HPDE6-E6E7 (cell line): Measurements from ENCODE around the gene SNAP25.

ENCODE experiments used
- DNase-seq: peaks from one replicate; pipeline ENCODE4 v3.0.0; 2011; ENCODE audit warnings: missing footprints; ENCODE audit errors: extremely low spot score

SNAP25 gene

DNA sequence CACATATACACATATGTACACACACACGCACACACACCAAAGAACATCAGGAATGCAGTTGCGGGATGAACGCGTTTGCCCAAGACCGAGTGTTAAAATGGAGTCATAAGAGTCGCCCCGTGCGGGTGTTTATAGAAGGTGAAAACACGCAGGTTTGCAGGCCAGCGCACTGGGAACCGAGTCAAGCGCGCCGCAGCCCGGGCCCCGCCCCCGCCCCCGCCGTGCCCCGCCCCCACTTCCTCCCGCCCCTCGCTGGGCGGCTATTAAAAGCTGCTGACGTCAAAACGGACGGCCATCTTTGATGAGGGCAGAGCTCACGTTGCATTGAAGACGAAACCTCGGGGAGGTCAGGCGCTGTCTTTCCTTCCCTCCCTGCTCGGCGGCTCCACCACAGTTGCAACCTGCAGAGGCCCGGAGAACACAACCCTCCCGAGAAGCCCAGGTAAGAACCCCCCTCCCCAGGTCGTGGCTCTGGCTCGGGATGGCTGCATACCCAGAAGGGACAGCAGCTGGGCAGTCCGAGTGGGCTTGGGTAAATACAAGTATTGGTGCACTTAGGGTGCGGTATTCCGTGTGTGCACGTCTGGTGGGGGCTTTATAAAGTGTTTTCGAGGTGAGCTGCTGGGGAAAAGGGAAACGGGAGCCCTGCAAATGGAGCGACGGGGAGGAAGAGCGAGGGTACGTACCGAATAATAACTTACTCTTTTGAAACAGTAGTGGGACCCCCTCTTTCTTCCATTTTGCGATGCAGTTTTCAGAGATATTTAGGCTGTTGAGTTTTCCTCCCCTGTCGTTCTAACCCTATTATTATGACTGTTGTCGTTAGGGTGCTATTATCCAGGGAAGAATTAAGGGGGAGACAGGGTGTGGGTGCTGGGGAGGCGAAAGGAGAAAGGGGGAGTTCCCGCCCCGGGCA lies at the start of gene SNAP25:
Gene SNAP25 (plus strand): TSS at position 295 of the 916 bp plus-strand sequence. CDS start 56,662 bp downstream, outside the sequence.
- peak; percentile 77 for DNase-seq

DNA sequence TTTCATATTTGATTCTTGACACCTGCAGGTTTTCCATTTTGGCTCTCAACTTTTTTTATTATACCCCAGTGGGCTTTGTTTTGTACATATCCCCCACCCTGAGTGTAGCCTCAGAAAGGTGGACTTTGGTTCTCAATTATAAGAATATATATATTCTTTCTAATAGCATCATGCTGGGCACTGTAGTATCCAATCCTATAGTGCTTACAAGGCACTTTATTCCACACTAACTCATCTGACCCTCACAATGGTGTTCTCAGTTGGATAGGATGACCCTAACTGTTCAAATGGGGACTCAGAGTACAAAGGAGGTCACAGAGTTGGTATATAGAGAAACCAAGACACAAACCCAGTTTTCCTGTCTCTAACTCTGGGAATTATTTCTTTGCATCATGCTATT lies 48.9 kb upstream of the SNAP25 start:
- DNase-seq = no peak

DNA sequence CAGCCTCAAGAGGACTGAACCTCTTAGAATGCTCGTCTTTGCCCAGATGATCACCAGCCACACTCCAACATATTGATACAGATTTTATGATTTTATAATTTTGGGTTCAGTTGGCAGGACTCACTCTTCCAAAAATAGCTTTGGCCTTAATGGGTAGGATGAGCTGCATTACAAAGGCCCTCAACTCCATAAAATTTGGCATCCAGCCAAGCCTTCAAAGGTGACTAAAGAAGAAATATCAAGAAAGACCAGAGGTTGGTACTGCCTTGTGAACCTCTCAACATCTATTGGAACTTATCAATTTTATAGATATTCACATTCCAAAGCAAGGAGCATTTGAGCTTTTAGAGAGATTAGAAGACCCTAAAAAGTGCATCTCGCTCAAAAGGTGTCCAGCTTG lies 48.4 kb upstream of the SNAP25 start:
- no peak for DNase-seq

DNA sequence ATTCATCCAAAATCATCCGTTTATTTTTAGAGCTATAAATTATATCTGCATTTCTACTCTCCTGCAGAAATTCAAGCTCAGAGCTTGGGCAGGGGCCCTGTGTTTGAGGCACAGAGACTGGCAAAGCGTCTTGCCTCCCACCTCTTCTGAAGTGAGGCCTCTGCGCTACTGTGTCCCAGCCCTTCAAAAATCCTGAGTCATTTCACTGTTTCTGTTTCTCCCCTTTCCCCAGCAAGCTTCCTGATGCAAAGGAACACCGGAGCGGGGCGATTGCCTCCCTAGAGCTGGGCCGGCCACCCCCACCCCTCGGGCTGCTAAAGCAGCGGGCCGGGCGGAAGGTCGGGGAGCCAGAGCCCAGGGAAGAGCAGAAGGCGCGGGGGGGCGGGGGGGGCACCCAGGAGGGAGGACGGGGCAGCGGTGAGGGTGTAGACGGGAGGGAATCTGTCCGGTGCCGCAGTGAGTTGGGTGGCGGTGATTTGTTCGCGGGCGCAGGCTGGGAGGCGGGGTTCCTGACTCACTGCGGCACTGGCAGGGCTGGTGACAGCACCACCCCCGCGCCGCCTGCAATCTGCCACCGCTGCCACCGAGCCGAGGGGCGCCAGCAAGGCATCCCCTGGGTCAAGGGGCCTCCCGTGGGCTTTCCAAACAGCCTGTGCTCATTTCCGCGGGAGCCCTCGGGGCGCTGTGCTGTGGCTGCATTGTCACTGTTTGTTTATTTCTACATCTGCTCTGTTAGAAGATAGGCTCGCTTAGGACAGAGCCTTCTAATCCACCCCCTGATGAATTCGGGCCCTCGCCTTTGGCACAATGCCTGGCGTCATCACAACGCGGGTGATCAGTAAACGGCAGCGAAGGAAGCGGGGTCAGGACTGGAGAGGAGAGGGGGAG lies 46.5 kb upstream of the SNAP25 start:
- peak; percentile 56 for DNase-seq

DNA sequence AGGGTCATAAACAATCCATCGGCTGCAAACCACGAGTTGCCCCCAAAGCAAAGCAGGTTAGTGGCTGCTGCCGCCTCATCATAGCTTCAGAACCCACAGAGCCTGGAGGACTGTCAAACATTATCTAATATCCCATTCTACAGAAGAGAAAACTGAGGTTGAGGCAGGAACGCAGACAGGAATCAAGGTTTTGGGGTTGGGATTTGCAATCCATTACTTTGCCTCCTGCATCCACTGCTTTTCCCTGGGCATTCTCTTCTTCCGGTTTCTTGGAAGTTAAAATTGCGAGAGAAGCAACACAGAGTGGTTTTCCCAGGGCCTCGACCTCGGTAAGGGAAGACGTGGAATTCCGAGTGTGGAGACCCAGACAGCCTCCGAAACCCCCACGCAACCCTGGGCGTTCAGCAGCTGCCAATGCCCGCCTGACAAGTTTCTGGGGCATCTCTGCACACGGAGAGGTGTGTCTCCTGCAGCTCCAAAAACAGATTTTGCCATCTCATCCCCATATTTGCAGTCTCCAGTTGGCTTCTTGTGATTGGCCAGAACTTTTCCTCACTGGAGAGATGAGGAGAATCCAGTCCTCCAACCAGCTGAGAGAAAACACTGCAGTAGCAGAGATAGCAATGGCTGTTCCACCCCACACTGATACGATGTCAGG lies 45.5 kb upstream of the SNAP25 start:
- no peak for DNase-seq

DNA sequence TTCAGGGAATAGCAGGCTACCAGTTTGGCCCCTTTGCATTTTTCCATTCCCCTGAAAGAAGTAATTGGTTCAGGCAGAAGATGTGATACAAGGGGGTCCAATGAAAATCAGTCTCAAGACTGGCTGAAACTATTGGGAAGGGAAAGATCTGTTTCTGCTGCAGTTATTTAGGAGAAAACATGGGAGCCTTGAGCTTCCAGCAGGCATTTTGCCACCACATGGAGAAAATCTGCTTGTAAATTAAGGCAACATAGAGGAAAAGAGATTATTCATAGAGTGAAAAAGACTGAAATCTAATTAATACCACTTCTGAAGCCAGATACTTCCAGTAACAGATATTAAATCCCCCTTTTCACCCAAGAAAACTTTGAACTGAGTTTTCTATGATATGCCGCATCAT lies 44.2 kb upstream of the SNAP25 start:
- no peak for DNase-seq

DNA sequence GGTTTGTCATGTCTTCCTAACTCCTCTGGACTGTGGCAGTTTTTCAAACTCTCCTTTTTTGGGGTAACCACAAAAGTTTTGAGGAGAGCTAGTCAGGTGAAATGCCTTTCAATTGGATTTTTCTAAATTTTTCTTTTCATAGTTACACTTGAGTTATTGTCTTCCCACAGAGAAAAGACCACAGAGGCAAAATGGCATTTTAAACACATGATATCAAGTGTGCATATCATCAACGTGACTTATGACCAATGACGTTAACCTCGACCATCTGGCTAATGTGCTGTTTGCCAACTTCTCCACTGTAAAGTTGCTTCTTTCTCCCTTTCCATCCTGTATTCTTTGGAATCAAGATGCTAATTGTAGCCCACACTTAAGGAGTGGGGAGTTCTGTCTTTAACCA lies 41.3 kb upstream of the SNAP25 start:
- no peak for DNase-seq

DNA sequence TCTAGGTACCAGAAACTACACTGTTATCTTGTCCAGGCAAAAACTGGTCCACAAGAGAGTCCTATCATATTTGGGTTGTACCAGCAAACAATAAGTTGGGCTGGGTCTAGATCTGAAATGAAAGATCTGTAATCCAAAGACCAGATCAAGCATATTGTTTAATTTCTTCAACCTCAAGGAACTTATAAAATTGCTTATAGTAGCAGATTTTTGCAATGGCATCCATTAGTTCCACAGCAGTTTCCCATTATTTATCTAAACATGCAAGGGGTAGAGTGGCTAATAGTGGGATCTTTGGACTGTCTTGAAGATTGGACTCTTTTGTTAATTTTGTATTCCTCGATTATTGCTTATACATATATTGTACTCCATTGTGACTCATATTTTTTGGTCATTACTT lies 40.5 kb upstream of the SNAP25 start:
- DNase-seq = no peak

DNA sequence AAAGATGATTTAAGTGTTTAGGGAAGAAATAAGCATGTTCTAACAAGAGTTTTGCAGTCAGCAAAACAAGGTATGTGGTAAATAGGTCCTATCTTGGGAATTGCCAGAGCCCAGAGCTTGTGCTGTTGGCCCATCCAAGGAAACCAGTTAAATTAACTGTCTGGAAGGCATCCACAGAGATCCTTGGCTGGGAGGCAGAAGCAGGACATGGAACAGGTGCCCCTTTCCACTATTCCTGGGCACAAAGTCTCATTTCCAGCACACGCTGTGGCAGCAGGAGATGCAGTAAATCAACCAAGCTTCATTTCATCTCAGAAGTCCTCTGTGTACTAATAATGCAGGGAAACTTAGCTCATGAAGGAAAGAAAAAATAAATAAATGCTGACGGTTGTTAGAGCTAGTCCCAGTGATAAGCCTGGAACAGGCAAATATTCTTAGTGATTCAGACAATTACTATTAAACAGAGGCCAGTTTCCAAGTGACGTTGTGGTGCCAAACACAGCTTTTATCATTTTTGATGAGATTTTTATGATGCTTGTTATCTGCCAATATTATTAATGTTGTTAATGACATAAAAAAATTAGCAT lies 39.8 kb upstream of the SNAP25 start:
- DNase-seq = no peak

DNA sequence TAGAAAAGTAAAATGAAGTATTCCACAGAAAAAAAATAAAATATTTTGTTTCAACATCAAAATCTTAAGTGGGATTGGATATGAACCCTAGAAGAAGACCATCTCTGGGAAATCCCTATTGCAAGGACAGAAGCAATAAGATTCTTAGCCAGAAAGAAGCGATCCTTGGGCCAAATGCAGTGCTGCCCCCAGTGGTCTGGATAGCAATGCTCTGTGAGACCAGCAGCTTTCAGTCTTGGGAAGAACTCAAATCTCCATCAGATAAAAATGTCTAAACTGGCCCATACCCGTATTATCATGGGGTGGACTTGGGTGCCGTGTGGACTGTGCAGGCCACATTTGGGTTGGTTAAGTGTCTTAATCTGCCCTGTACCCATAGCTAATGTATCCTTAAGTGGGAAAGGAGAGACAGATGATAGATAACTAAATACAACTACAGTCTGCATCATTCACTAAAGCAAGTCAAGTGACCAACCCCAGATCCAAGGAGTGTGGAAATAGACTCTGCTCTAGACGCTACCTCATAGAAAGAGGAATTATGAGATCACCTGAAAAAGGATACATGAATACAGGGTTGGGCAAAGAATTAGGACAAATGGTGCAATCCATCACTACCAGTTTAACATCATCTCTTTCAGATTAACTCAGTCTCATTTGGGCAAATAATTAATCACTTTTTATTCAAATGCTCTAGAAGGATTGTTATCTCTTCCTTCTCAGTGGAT lies 38.9 kb upstream of the SNAP25 start:
- DNase-seq = no peak

DNA sequence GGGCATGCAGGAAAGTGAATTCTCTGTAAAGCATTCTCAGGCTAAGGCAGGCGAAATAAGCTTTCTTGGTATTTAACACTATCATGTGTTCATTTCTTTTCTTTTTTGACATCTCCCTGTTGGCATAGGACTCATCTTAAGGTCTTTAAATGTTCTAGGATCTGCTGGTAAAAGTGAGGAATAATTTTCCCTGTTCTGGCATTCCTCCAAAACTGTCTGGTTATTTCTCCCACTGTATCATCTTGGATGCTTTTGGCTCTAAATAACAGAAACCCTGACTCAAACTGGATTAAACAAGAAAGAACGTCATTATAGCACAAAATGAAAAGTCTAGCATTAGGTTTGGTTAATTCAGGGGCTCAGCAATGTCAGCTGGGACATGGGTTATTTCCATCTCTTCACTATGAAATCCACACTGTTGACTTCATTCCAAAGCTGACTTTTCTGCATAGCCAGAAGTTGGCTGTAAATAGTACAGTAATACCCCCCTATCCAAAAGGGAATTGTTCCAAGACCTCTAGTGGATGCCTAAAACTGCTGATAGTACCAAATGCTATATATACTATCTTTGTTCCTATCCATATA lies 37.9 kb upstream of the SNAP25 start:
- no peak for DNase-seq

DNA sequence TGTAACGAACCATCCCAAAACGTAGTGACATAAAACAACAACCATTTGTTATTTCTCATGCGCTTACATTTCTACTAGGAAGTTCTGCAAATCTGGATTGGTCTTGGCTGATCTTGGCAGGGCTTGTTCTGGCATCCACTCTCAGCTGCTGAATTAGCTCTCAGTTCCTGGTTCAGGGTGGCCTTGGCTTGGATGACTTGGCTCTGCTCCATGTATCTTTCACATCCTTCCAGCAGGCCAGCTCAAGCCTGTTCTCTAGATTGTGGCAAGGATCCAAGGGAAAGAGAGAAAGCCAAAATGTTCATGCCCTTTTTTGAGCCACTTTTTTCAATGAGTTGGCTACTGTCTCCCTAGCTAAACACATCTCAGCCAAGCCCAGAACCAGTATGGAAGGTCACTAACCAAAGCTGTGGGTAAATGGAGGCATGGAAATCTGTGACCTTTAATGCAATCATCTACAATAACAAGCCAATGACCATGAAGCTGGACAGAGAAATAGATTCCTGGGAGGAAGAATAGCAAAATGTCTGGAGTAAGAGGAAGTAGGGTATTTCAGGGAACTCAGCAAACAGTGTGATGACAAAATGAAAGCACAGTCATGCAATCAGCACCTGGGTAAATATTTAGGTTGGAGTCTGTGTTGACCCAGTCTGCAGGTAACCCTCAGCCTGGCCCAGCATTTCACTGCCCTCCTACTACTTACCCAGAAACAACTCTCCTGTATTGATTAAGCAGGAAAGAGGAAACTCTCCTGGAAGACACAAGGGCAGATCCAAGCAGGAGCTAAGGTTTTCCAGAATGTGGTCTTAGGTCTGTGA lies 32.7 kb upstream of the SNAP25 start:
- no peak for DNase-seq

DNA sequence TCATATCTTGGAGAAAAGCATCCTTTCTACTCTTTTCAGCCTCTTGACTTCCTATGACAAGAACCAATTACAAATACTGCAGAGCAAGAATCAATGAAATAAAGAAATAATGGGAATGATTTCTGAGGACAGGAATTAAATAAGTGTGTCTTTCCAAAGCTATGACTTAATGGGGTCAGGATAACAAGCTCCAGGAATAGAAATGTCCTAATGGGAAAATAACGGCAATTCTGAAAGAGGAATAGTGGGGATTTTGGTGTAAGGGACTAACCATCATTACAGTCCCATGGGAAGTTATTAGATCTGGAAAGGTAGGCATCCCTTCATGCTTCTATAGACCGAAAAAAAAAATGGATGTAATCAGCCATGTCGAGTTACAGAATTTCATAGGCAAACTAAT lies 28.2 kb upstream of the SNAP25 start:
- no peak for DNase-seq

DNA sequence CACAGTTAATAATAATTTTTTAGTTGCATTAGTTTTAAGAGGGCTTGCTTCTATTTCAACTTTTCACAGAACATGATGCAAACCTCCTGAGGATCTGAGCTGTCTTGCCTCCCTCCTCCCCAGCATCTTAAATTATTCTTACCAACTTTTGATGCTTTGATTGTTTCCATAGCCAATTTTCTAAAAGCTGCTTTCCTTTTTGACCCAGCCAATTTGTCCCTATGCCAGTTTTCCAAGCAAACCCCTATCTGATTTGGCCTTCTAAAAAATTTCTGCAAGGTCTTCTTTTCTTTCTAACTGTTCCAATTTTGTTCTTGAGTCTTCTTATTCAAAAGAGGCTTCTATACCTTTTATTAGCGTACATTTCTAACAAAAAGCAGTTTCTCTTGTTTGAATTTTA lies 26.5 kb upstream of the SNAP25 start:
- no peak for DNase-seq

DNA sequence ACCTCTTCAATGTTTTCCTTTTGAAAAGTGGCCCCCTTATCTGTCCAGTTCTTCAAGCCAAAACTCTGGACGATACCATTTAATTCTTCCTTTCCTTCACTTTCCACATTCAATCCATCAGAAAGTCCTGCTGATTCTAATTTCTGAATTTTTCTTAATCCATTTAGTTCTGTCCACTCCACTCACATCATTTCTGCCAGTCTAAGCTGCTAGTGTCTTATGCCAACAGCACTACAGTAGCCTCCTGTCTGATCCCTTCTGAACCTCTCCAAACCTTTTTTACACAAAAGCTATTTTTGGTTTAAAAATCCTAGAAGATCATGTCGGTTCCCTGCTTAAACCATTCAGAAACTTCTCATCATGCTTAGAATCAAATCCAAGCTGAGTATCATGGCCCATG lies 24.5 kb upstream of the SNAP25 start:
- DNase-seq = no peak

DNA sequence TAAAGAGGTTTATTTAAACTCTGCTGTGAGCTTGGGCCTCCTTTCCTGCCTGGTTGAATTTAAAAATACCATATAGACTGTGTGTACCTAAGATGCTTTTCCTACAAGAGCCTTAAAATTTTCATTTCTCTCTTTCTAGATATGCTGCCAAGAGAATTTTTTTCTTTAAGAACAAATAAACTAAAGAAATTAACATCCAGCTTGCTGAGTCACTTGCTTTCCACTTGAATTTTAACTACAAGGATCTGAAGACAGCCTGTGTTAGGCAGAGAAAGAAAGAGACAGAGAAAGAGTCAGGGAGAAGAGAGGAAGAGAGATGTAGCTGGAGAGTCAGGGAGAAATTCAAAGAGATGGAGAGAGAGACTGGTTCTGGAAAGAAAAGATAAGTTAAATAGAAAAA lies 18.3 kb upstream of the SNAP25 start:
- DNase-seq = no peak

DNA sequence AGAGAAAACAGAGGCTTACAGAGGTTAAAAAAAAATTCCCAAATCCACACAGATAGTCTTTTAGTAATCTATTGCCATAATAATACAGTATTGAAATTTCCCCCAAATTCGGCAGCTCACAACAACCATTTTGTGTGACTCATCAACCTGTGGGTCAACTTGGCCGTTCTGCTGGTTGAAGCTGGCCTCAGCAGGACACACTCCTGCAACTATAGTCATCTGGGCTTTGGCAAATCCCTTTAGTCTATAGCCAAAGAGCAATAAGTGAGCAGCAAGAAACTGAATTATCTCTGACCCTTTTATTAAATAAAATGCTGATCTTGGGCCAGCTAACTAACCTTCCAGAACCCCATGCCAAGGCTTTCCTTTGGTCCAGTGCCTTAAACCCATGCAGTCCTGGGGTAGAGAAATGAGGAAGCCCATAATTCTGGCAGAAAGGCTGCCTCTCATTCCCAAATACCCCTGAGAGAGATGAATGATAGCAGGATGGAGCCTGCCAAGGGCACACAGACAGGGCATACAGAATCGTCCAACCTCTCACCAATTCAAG lies 17.2 kb upstream of the SNAP25 start:
- no peak for DNase-seq

DNA sequence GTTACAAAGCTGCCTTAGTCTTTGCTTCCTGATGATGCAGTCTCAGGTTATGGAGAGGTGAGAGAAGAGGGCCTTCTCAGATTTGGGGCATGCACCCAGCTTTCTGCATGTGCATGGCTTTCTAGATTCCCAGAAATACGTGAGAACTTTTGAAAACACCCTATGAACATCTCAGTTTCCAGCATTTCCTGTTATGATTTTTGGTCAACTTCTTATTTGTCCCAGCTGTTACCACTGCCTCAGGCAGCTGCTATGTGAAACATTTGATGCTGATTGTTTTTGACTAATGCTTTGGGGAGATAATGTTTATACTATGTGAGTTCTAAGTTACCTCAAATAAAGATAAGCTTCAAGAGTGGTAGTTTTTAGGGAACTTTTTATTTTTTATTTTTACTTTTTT lies 9.5 kb upstream of the SNAP25 start:
- DNase-seq = no peak

DNA sequence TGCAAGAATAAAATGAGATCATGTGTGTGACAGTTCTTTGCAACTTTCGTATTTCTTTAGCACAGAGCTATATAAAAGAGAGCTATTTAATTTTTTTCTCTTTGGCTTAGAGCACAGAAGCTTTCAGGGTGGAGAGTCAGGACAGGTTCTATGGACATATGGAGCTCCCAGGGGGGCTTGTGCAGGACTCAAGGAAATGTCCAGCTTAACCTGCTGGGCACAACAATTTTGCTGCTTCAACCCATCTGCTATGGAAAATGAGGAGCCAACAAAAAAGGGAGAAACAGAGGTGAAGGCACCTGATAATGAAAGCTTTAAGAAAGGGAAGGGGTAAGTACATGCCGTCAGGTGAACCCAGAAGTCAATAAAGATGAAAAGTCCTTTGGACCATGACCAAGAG lies 5.1 kb upstream of the SNAP25 start:
- DNase-seq = no peak
